ENCODE data around the gene OSGIN1. TPM values are rescaled to one million over a fixed set of nuclear protein-coding genes. Genes with fewer than 3 reads are reported as not detected.

Gene OSGIN1
- total and polyA plus RNA-seq, 8 donors: 3.6 to 15.9 (median 3.9) TPM

DNA sequence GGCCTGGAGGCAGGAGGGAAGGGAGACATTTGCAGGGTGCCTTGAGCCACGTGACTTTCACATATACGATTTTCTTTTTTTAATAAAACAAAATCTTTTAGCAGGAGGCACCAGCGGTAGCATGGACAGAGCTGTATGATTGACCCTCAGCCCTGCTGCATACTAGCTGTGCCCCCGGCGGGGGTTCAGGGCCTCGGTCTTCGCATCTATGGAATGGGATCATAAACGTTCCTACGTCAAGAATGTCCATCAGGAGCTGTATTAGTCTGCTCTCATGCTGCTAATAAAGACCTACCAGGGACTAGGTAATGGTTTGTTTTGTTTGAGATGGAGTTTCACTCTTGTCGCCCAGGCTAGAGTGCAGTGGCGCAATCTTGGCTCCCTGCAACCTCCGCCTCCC is 62.4 kb downstream of the OSGIN1 start:
- no peaks in the 10 kb centered on the region for H3K9me3 ChIP-seq
- no peak for ATAC-seq
- no peak overlapping the region for H3K27ac ChIP-seq
- intact Hi-C loops (cut with DNase I): no loop called here
- FAIRE-seq: no peak
- H3K27me3 ChIP-seq: no peaks in the 10 kb centered on the region
- WGBS, 2 donors: 78 to 83% methylated on average over 12 of the region's 12 CpGs
- no peak for DNase-seq
- H3K4me3 ChIP-seq: no peak overlapping the region
- no peaks in the 10 kb centered on the region for H3K4me1 ChIP-seq
- no peaks in the 10 kb centered on the region for H3K36me3 ChIP-seq
- no peak for TF ChIP-seq CTCF (IDR thresholded peaks at IDR 0.05)

Other genes with a start within 250 kb of the OSGIN1 start
- gene HSBP1, start 145.3 kb upstream of the OSGIN1 start, total RNA-seq: 10 to 100 TPM; 21.3 to 53.7 (median 32.0) TPM
- gene HSBP1, start 145.3 kb upstream of the OSGIN1 start, polyA plus RNA-seq: 10 to 100 TPM; 16.3 to 32.8 TPM
- 10 to 100 TPM in 2 of 6 donors, 1 to 10 TPM in 4; 4.3 to 11.2 (median 9.1) TPM for gene MLYCD, start 54.1 kb upstream of the OSGIN1 start, total RNA-seq
- gene MLYCD, start 54.1 kb upstream of the OSGIN1 start, polyA plus RNA-seq: 1 to 10 TPM; 5.4 to 8.7 TPM
- 1 to 10 TPM in 2 of 6 donors, under 1 TPM in 4; 0.37 to 1.7 (median 0.81) TPM for gene NECAB2, start 15.0 kb downstream of the OSGIN1 start, total RNA-seq
- 10 to 100 TPM in 1 of 2 donors, 1 to 10 TPM in 1; 6.3 to 23.8 TPM for gene NECAB2, start 15.0 kb downstream of the OSGIN1 start, polyA plus RNA-seq
- gene SLC38A8, start 89.6 kb downstream of the OSGIN1 start, total RNA-seq: under 1 TPM in 2 of 6 donors, not detected in 4; 0.14 to 0.31 TPM
- under 1 TPM; 0.38 to 0.49 TPM for gene SLC38A8, start 89.6 kb downstream of the OSGIN1 start, polyA plus RNA-seq
- 10 to 100 TPM; 38.8 to 56.8 (median 43.2) TPM for gene MBTPS1, start 163.7 kb downstream of the OSGIN1 start, total RNA-seq
- 10 to 100 TPM; 32.8 to 54.0 TPM for gene MBTPS1, start 163.7 kb downstream of the OSGIN1 start, polyA plus RNA-seq
- 10 to 100 TPM in 1 of 6 donors, 1 to 10 TPM in 5; 4.2 to 11.8 (median 7.1) TPM for gene HSDL1, start 191.9 kb downstream of the OSGIN1 start, total RNA-seq
- 10 to 100 TPM in 1 of 2 donors, 1 to 10 TPM in 1; 6.5 to 14.5 TPM for gene HSDL1, start 191.9 kb downstream of the OSGIN1 start, polyA plus RNA-seq
- under 1 TPM; 0.28 to 0.78 (median 0.44) TPM for gene DNAAF1, start 192.1 kb downstream of the OSGIN1 start, total RNA-seq
- 1 to 10 TPM; 4.6 to 8.7 TPM for gene DNAAF1, start 192.1 kb downstream of the OSGIN1 start, polyA plus RNA-seq
- gene TAF1C, start 233.8 kb downstream of the OSGIN1 start, total RNA-seq: 10 to 100 TPM; 14.9 to 38.1 (median 20.1) TPM
- gene TAF1C, start 233.8 kb downstream of the OSGIN1 start, polyA plus RNA-seq: 100 to 1,000 TPM in 1 of 2 donors, 10 to 100 TPM in 1; 95.3 to 130 TPM
- gene ADAD2, start 237.9 kb downstream of the OSGIN1 start, total RNA-seq: under 1 TPM in 2 of 6 donors, not detected in 4; 0.19 to 0.25 TPM
- gene ADAD2, start 237.9 kb downstream of the OSGIN1 start, polyA plus RNA-seq: 1 to 10 TPM; 2.4 to 3.8 TPM